H4 (cell line): Measurements from ENCODE around the gene CARHSP1. TPM values are rescaled to one million over a fixed set of nuclear protein-coding genes. Genes with fewer than 3 reads are reported as not detected.
A peak's percentile ranks its signal among the peaks of the same experiment; 100 is the strongest.
"Not testable (repeated sequence)": the region's sequence is repeated elsewhere in the genome, so short reads cannot be mapped to it uniquely, and the experiment has no call there.

Experiments used
- DNase-seq: peaks from one replicate; pipeline ENCODE4 v3.0.0-alpha.2; 2015; ENCODE audit warnings: low spot score
- total RNA-seq: library from RNA; depleted of rRNA; stranded (reverse); fragments of >200 nt; shearing (Covaris generic); gene quantifications from 2 replicates; pipeline ENCODE4 v1.2.3, GENCODE V29; 2014

CARHSP1 gene
- total RNA-seq, 1 experiment from 2014 or later = 118 TPM

GRCh38 chr16:8872071-8872470, 3.3 kb upstream of the CARHSP1 start:
- DNase-seq = no peak

GRCh38 chr16:8869988-8870241, 1.1 kb upstream of the CARHSP1 start:
- DNase-seq = not testable (repeated sequence)

- no peak for DNase-seq
Measured at GRCh38 chr16:8869212-8869987, 594 bp upstream of the CARHSP1 start.

GRCh38 chr16:8867932-8868415, 832 bp downstream of the CARHSP1 start:
- no peak for DNase-seq

- DNase-seq = no peak
Measured at GRCh38 chr16:8867216-8867931, 1.4 kb downstream of the CARHSP1 start.

- no peak for DNase-seq
Measured at GRCh38 chr16:8866884-8867215, 2.0 kb downstream of the CARHSP1 start.

- DNase-seq = no peak
Measured at GRCh38 chr16:8866118-8866883, 2.5 kb downstream of the CARHSP1 start.

- no peak for DNase-seq
Measured at GRCh38 chr16:8865145-8865882, 3.5 kb downstream of the CARHSP1 start.

- no peak for DNase-seq
Measured at GRCh38 chr16:8864480-8865110, 4.2 kb downstream of the CARHSP1 start.

GRCh38 chr16:8863594-8864424, 5.0 kb downstream of the CARHSP1 start:
- DNase-seq = peak; percentile 58

GRCh38 chr16:8862309-8863130, 6.3 kb downstream of the CARHSP1 start:
- no peak for DNase-seq

- no peak for DNase-seq
Measured at GRCh38 chr16:8861563-8862308, 7.1 kb downstream of the CARHSP1 start.

GRCh38 chr16:8859913-8860881, 8.6 kb downstream of the CARHSP1 start:
- no peak for DNase-seq

GRCh38 chr16:8858994-8859912, 9.6 kb downstream of the CARHSP1 start:
- no peak for DNase-seq

- DNase-seq = no peak
Measured at GRCh38 chr16:8855972-8856371, 12.8 kb downstream of the CARHSP1 start.

GRCh38 chr16:8855051-8855786, 13.6 kb downstream of the CARHSP1 start:
- DNase-seq = no peak
